Smooth muscle cell (in vitro differentiated cells): ENCODE data around the gene NIN. TPM values are rescaled to one million over a fixed set of nuclear protein-coding genes. Genes with fewer than 3 reads are reported as not detected.

ENCODE experiments used
- DNase-seq: peaks from one replicate; lab custom pipeline; 2025; ENCODE audit not compliant: unreplicated experiment; lab: John Stamatoyannopoulos, UW
- H2AFZ ChIP-seq: fragments of 200-600 bp; sonication (generic); 2 replicates; pipeline ENCODE4 v1.6.0; 2016; ENCODE audit warnings: antibody characterized with exemption, low read depth, mild to moderate bottlenecking
- H3F3A ChIP-seq: fragments of 200-600 bp; sonication (generic); 2 replicates; pipeline ENCODE4 v1.6.0; 2017; ENCODE audit warnings: antibody characterized with exemption, low read depth
- H3K27ac ChIP-seq: fragments of 200-600 bp; sonication (generic); 2 replicates; pipeline ENCODE4 v1.5.1; 2016; ENCODE audit warnings: low read depth, mild to moderate bottlenecking
- H3K27me3 ChIP-seq: fragments of 200-600 bp; sonication (generic); 2 replicates; pipeline ENCODE4 v1.6.1; 2016; ENCODE audit warnings: low read depth, mild to moderate bottlenecking
- H3K36me3 ChIP-seq: fragments of 200-600 bp; sonication (generic); 2 replicates; pipeline ENCODE4 v1.5.1; 2016; ENCODE audit warnings: low read depth
- H3K4me1 ChIP-seq: fragments of 200-600 bp; sonication (generic); 2 replicates; pipeline ENCODE4 v1.5.1; 2016; ENCODE audit warnings: low read depth
- H3K4me2 ChIP-seq: fragments of 200-600 bp; sonication (generic); 2 replicates; pipeline ENCODE4 v1.6.0; 2016; ENCODE audit warnings: mild to moderate bottlenecking
- H3K4me3 ChIP-seq: fragments of 200-600 bp; sonication (generic); 2 replicates; pipeline ENCODE4 v1.5.1; 2016; ENCODE audit warnings: mild to moderate bottlenecking
- H3K79me2 ChIP-seq: fragments of 200-600 bp; sonication (generic); 2 replicates; pipeline ENCODE4 v1.6.0; 2016; ENCODE audit warnings: low read depth, mild to moderate bottlenecking
- H3K9ac ChIP-seq: fragments of 200-600 bp; sonication (generic); 2 replicates; pipeline ENCODE4 v1.6.0; 2016; ENCODE audit warnings: low read depth
- H3K9me3 ChIP-seq: fragments of 200-600 bp; sonication (generic); replicated peaks from 2 replicates; pipeline ENCODE4 v1.5.1; 2016; ENCODE audit warnings: low read depth
- H4K20me1 ChIP-seq: fragments of 200-600 bp; sonication (generic); 2 replicates; pipeline ENCODE4 v1.6.0; 2016; ENCODE audit warnings: low read depth
- WGBS: methylation state at CpG from one replicate; pipeline ENCODE4 v1.1.7; 2016; ENCODE audit warnings: low lambda C conversion rate; 5-methylcytosine and 5-hydroxymethylcytosine counted together
- polyA plus RNA-seq: library from polyadenylated mRNA; unstranded; fragments of >200 nt; fragmentation: Nextera tagmentation; extraction: Ambion mirVana; gene quantifications from 2 replicates; pipeline ENCODE4 v1.2.1, GENCODE V29; 2016
- total RNA-seq: library from RNA; depleted of rRNA; stranded (reverse); fragments of >200 nt; gene quantifications from 2 replicates; pipeline ENCODE4 v1.2.3, GENCODE V29; 2014
- TF ChIP-seq, protein P1 (sequence below): fragments of 200-600 bp; sonication (generic); IDR thresholded peaks from 2 replicates; pipeline ENCODE4 v1.5.1; 2017; ENCODE audit warnings: borderline replicate concordance, mild to moderate bottlenecking, antibody characterized with exemption; ENCODE audit not compliant: insufficient read depth, poor library complexity, severe bottlenecking

The NIN gene
- total and polyA plus RNA-seq, 2 experiments from 2014 or later, result 7.5 to 14.9 TPM

DNA sequence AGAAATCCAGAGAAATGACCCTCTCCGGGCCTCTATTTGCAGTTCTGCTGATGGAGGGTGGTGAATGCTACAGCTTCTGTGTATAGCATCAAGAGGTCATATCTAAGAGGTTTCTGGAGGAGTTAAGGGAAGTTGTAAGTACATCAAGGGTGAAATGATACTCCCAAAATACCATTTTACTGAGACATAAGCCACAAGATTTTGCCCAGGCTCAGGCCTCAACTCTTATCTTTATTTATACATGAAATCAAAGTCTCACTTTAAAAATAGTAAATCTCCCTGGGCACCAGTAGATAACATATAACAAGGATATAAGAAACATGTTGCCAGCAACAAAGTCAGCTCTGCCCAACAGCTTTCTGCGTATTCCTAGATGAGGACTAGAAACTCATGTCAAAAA lies 40.4 kb downstream of the NIN start:
- Histone ChIP-seq H2AFZ (no peak overlapping the region), H3K4me1 (peaks cover 34% of the 10 kb centered on the region), H3K9ac (no peak overlapping the region), H4K20me1 (no peaks in the 10 kb centered on the region), H3K79me2 (peaks cover 5% of the 10 kb centered on the region), H3K27me3 (no peaks in the 10 kb centered on the region), H3K27ac (peak overlapping the region; percentile 51), H3K9me3 (no peaks in the 10 kb centered on the region), H3F3A (peaks cover 16% of the 10 kb centered on the region), H3K4me2 (peak overlapping the region; percentile 15), H3K4me3 (no peak overlapping the region), H3K36me3 (no peaks in the 10 kb centered on the region)
- TF ChIP-seq, protein P1, sequence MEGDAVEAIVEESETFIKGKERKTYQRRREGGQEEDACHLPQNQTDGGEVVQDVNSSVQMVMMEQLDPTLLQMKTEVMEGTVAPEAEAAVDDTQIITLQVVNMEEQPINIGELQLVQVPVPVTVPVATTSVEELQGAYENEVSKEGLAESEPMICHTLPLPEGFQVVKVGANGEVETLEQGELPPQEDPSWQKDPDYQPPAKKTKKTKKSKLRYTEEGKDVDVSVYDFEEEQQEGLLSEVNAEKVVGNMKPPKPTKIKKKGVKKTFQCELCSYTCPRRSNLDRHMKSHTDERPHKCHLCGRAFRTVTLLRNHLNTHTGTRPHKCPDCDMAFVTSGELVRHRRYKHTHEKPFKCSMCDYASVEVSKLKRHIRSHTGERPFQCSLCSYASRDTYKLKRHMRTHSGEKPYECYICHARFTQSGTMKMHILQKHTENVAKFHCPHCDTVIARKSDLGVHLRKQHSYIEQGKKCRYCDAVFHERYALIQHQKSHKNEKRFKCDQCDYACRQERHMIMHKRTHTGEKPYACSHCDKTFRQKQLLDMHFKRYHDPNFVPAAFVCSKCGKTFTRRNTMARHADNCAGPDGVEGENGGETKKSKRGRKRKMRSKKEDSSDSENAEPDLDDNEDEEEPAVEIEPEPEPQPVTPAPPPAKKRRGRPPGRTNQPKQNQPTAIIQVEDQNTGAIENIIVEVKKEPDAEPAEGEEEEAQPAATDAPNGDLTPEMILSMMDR, result no peak
- 23% methylated on average over 2 of the region's 2 CpGs for WGBS
- no peak for DNase-seq

DNA sequence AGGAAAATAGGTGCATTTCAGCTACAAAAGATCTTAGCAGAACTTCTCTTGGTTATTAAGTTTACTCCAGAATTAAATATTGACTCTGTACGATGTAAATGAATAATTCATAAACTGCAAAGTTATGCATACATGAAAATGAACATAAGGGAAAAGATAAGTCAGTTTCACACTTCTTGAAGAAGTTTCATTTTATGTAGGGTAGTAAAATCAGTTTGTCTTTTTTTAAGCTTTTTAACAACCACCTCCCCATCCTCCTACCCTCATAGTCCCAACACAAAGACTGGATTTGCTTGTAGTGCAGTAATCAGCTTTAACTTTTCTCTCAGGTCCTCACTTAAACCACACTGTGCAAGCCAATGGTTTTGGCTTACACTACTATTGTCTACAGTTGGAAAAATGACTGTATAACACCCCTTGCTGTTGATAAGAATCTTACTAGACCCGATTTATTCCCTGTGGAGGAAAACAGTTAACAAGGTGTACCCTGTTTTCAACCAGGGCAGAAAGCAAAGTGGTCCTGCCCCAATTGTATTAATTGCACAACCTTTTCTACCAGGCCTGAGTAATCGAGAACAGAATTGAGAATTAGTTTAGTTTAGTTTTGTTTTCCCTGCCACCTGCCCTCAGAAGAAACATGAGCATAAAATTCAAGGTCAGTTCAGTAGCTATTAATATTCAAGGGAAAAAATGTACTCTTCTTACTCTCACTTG lies 44.1 kb downstream of the NIN start:
- Histone ChIP-seq H3K36me3 (no peaks in the 10 kb centered on the region), H3K9me3 (no peaks in the 10 kb centered on the region), H4K20me1 (no peaks in the 10 kb centered on the region), H3K27me3 (no peaks in the 10 kb centered on the region), H3K4me1 (peaks cover 28% of the 10 kb centered on the region), H3F3A (peaks cover 10% of the 10 kb centered on the region), H3K9ac (no peak overlapping the region), H3K79me2 (no peaks in the 10 kb centered on the region), H3K4me2 (no peak overlapping the region), H2AFZ (no peak overlapping the region), H3K27ac (no peak overlapping the region), H3K4me3 (no peak overlapping the region)
- no peak for DNase-seq
- TF ChIP-seq, protein P1, result no peak
- WGBS, result 90% methylated on average over 3 of the region's 3 CpGs

DNA sequence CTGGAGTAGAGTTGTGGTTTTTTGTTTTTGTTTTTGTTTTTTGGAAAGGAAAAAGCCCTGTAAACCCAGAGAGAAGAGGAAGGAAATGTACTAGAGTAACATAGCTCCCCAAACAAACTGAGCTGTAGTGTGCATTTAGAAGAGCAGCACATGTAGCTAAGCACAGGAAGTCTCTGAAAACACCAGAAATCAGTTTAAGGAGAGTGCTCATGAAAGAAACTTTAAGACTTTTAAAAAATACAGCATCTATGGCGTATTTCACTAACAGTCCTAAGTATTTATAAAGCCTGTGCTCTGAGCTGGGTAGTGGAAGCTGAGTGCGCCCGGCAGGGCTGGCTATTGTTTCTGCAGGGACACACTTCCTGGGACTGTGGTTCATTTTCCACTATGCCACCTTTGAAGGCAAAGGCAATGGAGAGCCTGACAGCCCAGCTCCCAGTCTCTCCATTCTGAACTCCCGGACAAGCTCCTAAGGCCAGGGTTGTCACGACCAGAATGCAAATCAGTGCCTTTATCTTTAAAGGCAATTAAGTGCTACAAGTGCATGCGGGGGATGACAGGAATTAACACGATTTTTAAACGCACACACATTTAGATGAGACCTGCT lies 45.4 kb downstream of the NIN start:
- Histone ChIP-seq H3K4me2 (no peak overlapping the region), H3K9ac (no peak overlapping the region), H3K36me3 (no peaks in the 10 kb centered on the region), H2AFZ (no peak overlapping the region), H3F3A (peaks cover 10% of the 10 kb centered on the region), H4K20me1 (no peaks in the 10 kb centered on the region), H3K4me3 (no peak overlapping the region), H3K4me1 (peaks cover 28% of the 10 kb centered on the region), H3K27me3 (no peaks in the 10 kb centered on the region), H3K27ac (no peak overlapping the region), H3K79me2 (no peaks in the 10 kb centered on the region), H3K9me3 (no peaks in the 10 kb centered on the region)
- whole genome bisulfite sequencing, result 40% methylated on average over 8 of the region's 8 CpGs
- DNase-seq, result no peak
- TF ChIP-seq, protein P1, result no peak
